HG02588 (cell line): ENCODE results near the gene HS2ST1.
"Not testable (repeated sequence)": the region's sequence is repeated elsewhere in the genome, so short reads cannot be mapped to it uniquely, and the experiment has no call there.

Experiments
- ATAC-seq: cut with Tn5 transposase; IDR thresholded peaks from one replicate; pipeline ENCODE4 v1.9.1; 2021; ENCODE audit warnings: mild to moderate bottlenecking, moderate library complexity; ENCODE audit not compliant: unreplicated experiment

Gene HS2ST1

GRCh38 chr1:86914601-86914997 is at the start of gene HS2ST1:
Gene HS2ST1 (plus strand): TSS chr1:86914635.
- ATAC-seq = no peak

GRCh38 chr1:86865973-86866637 is 48.3 kb upstream of the HS2ST1 start:
- ATAC-seq = peak; percentile 70

- no peak for ATAC-seq
Measured at GRCh38 chr1:86866665-86867064, 47.8 kb upstream of the HS2ST1 start.

DNA sequence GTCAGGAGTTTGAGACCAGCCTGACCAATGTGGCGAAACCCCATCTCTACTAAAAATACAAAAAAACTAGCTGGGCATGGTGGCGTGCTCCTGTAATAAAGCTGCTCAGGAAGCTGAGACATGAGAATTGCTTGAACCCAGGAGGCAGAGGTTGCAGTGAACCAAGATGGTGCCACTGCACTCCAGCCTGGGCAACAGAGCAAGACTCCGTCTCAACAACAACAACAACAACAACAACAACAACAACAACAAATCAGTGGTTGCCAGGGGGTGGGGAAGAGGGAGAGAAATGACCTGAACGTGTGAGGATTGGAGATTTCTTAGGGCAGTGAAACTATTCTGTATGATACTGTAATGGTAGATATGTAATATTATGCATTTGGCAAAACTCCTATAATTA is 47.2 kb upstream of the HS2ST1 start:
- not testable (repeated sequence) for ATAC-seq

DNA sequence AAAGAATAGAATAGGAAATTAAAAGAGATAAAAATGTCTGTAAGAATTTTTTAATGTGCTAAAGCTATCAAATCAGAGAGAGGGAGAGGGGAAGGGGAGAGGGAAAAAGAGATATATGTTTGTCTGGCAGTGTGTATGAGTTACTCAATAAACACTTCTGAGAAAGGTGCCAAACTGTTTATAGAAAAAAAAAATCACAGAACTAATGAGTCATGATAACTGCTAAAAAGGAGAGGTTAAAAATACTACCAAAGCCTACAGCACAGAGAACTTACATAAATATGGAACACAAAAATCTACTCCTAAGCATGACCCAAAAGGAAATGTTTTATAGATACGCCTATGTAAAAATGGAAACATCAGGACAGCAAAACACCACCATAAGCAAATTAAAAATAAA is 46.0 kb upstream of the HS2ST1 start:
- no peak for ATAC-seq

DNA sequence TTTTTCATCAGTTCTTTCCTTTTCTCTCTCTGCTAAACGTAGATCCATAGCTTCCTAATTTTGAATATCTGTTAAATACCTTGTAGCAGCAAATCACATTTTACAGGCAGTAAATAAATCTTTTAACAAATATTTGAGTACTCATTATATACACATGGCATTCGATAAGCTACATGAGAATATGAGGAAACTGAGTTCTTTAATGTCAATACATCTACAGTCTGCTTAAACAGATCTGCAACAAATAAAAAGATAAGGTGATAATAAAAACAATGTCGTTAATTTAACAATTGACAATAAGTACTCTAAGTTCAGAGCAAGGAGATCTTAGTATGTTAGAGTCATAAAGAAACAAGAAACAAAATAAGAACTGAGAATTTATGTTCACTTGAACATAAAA is 43.4 kb upstream of the HS2ST1 start:
- no peak for ATAC-seq

DNA sequence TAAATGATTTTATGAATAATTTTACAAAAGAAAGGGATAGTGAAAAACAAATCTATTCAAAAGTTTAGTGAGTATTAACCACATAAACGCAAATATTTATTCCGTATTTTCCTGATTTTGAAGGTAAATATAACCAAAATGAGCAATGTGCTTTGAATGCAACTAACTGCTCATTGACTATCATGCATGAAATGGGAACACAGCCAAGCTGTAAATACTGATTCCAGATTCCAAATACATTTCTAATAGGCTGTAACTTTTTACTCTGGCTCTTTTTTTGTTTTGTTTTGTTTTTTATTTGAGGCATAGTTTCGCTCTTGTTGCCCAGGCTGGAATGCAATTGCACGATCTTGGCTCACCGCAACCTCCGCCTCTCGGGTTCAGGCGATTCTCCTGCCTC is 42.3 kb upstream of the HS2ST1 start:
- ATAC-seq = no peak

DNA sequence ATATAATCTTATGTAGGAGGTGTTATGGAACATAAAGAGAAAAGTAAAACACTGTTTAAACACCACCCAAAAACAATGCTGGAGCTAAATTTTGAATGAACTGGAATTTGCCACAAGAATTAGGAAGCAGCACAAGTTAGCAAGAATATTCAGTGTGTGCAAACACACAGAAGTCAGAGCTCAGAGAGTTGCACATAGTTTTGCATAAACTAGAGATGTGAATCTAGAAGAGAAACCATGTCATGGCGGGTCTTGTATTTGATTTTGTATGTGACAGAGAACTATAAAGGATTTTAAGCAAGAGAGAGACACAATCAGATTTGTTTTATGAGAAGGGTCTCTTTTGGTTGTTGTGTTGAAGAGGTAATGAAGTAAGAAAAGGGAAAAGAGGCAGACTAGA is 38.7 kb upstream of the HS2ST1 start:
- ATAC-seq = no peak

DNA sequence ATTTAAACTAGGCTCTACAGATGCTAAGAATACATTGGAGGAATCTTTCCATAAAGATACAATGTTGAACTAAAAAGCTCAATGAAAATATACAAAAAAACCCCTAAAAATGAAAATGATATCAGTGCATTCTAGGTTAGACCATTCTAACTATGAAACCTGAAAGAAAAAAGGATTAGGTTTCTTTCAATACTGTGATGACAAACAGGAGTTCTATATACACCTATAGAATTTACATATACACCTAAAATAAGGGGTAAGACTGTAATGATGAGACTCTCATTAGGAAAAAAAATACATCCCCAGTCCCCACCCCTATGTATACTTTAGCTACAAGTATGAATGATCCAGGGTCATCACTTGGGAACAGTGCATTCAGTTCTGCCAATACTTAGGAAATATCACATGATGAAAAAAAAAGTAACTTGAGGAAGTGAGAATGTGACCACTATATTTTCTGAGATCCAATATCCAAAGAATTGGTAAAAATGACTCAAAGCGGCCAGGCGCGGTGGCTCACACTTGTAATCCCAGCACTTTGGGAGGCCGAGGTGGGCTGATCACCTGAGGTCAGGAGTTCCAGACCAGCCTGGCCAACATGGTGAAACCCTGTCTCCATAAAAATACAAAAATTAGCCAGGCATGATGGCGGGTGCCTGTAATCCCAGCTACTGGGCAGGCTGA is 26.8 kb upstream of the HS2ST1 start:
- ATAC-seq = no peak

GRCh38 chr1:86888327-86888726 is 26.1 kb upstream of the HS2ST1 start:
- ATAC-seq = no peak

- not testable (repeated sequence) for ATAC-seq
Measured at GRCh38 chr1:86899401-86899800, 15.0 kb upstream of the HS2ST1 start.

DNA sequence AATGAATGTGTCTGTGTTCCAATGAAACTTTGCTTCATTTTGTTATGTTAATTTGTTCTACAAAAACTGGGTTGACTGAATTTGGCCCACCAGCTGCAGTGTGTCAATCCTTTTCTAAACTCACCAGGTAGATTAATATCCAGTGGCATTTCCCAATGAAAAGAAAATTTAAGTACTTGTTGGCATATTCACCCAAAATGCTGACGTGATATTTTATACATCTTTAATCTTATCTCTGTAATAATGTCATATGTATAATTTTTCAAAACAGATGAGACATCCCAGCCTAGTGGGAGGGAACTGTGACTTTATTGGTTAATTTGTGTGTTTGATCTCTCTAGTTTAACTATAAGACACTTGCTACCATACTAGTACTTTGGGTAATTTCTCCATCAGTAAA is 8.6 kb upstream of the HS2ST1 start:
- ATAC-seq = no peak

DNA sequence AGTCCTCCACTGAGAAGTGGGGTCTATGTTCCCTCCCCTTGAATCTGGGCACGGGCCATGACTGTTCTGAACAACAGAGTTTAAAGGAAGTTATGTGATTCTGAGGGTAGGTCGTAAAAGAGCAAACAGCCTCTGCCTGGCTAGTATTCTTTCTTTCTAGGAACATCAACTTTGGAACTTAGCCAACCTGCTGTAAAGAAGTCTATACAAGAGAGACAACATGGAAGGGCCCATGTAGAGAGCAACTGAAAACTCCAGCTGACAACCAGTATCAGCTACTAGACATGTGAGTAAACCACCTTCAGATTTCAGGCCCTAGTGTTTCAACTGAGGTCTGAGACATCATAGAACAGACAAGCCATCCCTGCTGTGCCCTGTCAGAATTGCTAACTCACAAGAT is 8.0 kb upstream of the HS2ST1 start:
- ATAC-seq = no peak

- no peak for ATAC-seq
Measured at GRCh38 chr1:86912281-86912900, 2.0 kb upstream of the HS2ST1 start.

GRCh38 chr1:86913399-86913895 is 988 bp upstream of the HS2ST1 start:
- no peak for ATAC-seq

- peak; percentile 85 for ATAC-seq
Measured at GRCh38 chr1:86913896-86914600, 387 bp upstream of the HS2ST1 start, which contains the start of gene SELENOF. Gene SELENOF (minus strand): TSS chr1:86914126. CDS start chr1:86914111, 15 bp downstream.

DNA sequence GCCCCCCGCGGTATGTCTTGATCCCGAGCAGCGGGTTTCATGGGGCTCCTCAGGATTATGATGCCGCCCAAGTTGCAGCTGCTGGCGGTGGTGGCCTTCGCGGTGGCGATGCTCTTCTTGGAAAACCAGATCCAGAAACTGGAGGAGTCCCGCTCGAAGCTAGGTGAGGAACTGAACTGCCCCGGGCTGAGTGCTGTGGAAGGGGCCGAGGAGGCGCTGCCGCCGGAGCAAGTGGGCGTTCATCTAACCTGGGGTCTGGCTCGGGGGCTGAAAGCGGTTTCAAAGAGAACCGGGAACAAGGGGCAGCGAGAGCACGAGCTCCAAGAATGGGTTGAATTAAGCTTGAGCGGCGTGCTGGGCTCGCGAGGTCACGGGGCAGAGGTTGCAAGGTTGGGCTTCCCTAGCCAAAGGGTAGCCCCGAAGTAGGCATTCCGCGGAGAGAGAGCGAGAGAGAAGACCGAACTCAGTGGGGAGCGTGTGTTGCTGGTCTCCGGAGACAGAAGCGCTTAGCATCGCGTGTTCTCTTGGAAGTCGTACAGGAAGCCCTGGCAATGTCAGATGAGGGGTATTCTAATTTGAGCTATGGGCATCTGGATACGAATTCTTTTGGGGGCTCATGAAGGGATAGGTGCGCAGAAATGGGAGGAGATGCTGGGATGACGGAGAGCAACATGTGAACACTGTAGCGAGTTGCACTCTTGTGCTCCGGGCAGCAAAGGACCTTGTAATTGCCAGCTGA is 732 bp downstream of the HS2ST1 start:
- ATAC-seq = peak; percentile 18

DNA sequence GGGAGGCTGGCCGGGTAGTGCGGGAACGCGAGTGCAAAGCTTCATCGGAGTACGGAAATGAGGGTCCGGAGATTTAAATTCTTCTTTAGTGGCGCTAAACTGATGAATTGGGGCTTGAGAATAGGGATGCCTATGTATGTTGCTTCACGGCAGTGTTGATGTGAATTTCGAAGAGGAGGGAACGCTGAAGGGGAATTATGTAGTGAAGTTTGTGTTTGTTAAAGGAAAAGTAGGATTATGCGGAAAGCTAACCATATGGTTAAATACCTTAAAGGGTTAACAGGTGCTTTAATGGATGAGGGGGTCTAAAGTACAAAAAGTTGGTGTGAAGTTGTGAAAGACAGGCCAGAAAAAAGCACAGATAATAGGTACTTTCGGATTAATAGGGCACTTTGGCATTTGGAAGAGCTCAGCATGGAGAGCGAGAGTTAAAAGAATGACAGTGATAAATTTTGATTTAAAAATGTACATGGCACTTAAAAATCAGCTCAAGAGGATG is 1.4 kb downstream of the HS2ST1 start:
- ATAC-seq = no peak

- ATAC-seq = no peak
Measured at GRCh38 chr1:86916752-86917151, 2.3 kb downstream of the HS2ST1 start.

DNA sequence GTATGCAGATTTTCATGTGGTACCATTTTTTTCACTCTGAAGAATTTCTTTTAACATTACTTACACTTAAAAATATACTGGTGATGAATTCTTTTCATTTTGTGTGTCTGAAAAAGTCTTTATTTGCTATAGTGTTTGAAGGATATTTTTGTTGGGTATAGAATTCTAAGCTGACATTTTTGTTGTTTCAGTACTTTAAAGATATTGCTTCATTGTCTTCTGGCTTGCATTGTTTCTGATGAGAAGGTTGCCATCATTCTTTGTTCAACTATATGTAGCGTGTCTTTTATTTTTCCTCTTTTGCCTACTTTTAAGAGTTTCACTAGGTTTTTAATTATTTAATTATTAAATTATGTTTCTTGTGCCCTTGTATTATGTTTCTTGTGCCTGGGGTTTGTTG is 8.0 kb downstream of the HS2ST1 start:
- no peak for ATAC-seq
